DOHH2 (cell line): ENCODE data around the gene TSPAN1.

ENCODE experiments used
- H3F3A ChIP-seq: fragments of 200-600 bp; sonication (generic), shearing (Covaris generic); 2 replicates; pipeline ENCODE4 v1.6.0; 2016; ENCODE audit warnings: antibody characterized with exemption, mild to moderate bottlenecking; ENCODE audit not compliant: control insufficient read depth, insufficient read depth
- H3K27ac ChIP-seq: fragments of 200-600 bp; sonication (generic); 2 replicates; pipeline ENCODE4 v1.5.1; 2014; ENCODE audit warnings: low read depth, mild to moderate bottlenecking, low read length, moderate library complexity
- H3K27me3 ChIP-seq: fragments of 200-600 bp; sonication (generic); 2 replicates; pipeline ENCODE4 v1.6.1; 2014; ENCODE audit warnings: mild to moderate bottlenecking, low read length, mixed read lengths; ENCODE audit not compliant: control insufficient read depth
- H3K36me3 ChIP-seq: fragments of 200-600 bp; sonication (generic); 2 replicates; pipeline ENCODE4 v1.6.1; 2014; ENCODE audit warnings: mild to moderate bottlenecking, low read length, moderate library complexity, mixed read lengths; ENCODE audit not compliant: control insufficient read depth
- H3K4me1 ChIP-seq: fragments of 200-600 bp; sonication (generic); 2 replicates; pipeline ENCODE4 v1.6.1; 2014; ENCODE audit warnings: mild to moderate bottlenecking, low read length, mixed read lengths; ENCODE audit not compliant: control insufficient read depth
- H3K4me2 ChIP-seq: fragments of 200-600 bp; sonication (generic); 2 replicates; pipeline ENCODE4 v1.6.0; 2014; ENCODE audit warnings: mild to moderate bottlenecking, low read length, moderate library complexity
- H3K4me3 ChIP-seq: fragments of 200-600 bp; sonication (generic); 2 replicates; pipeline ENCODE4 v1.5.1; 2014; ENCODE audit warnings: mild to moderate bottlenecking, low read length, mixed read lengths
- H3K79me2 ChIP-seq: fragments of 200-600 bp; sonication (generic); 2 replicates; pipeline ENCODE4 v1.6.1; 2014; ENCODE audit warnings: mild to moderate bottlenecking, low read length, mixed read lengths; ENCODE audit not compliant: control insufficient read depth
- H3K9me2 ChIP-seq: fragments of 200-600 bp; sonication (generic); replicated peaks from 2 replicates; pipeline ENCODE4 v1.6.1; 2014; ENCODE audit warnings: mild to moderate bottlenecking, low read length, mixed read lengths; ENCODE audit not compliant: control insufficient read depth
- H3K9me3 ChIP-seq: fragments of 200-600 bp; sonication (generic); 2 replicates; pipeline ENCODE4 v1.6.1; 2014; ENCODE audit warnings: antibody characterized with exemption, low read length, mixed read lengths; ENCODE audit not compliant: control insufficient read depth, insufficient read depth
- H4K20me1 ChIP-seq: fragments of 200-600 bp; sonication (generic); 2 replicates; pipeline ENCODE4 v1.6.0; 2014; ENCODE audit warnings: low read depth, mild to moderate bottlenecking, antibody characterized with exemption, low read length, moderate library complexity; ENCODE audit not compliant: control insufficient read depth, insufficient read depth
- EZH2phosphoT487 ChIP-seq: fragments of 200-600 bp; sonication (generic); IDR thresholded peaks from 2 replicates; pipeline ENCODE4 v1.6.1; 2017; ENCODE audit warnings: borderline replicate concordance, mild to moderate bottlenecking, antibody characterized with exemption, low read length, moderate library complexity, mixed read lengths
- TF ChIP-seq, protein P1 (sequence below): fragments of 200-600 bp; sonication (generic); IDR thresholded peaks from one replicate; pipeline ENCODE4 v1.5.1; 2014; ENCODE audit warnings: antibody characterized with exemption, mild to moderate bottlenecking, low read depth, low read length; ENCODE audit not compliant: poor library complexity, severe bottlenecking

The TSPAN1 gene

DNA sequence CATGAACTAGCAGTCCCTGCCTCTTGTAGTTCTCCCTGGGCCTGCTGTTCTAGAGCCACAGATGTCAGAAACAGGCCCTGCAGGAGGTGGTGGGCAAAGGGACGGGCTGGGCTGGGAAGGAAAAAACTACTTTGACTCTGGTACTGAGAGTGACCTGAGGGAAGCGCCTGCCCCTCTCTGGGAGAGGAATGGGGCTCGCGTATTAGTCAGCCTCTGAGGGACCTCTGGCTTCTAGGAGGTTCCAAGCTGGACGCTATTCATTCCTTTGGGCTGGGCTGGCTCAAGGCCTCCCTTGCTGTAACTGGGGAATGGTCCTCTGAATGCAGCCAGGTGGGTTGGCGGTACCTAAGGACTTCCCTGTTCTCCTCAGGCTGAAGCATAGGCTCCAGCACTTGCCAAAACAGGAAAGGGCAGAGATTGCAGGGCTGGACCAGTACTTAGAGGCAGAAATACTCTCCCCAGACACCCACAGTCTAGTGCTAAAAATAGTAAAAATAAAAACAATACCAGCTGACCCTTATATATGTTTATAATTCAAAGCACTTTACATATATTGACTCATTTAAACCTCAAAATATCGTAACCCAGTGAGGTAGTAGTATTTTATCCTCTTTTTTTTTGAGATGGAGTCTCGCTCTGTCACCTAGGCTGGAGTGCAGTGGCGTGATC lies 16.3 kb downstream of the TSPAN1 start:
- Histone ChIP-seq H3K36me3 (peaks cover 8% of the 10 kb centered on the region; the same call in 1 of the 2 replicates), H3K27me3 (no peaks in the 10 kb centered on the region), H3F3A (no peaks in the 10 kb centered on the region), H3K9me2 (no peaks in the 10 kb centered on the region), H3K4me2 (no peak overlapping the region), H3K4me3 (no peak overlapping the region), H3K9me3 (no peaks in the 10 kb centered on the region), H4K20me1 (no peaks in the 10 kb centered on the region), H3K79me2 (no peaks in the 10 kb centered on the region), H3K27ac (no peak overlapping the region), H3K4me1 (no peaks in the 10 kb centered on the region)
- TF ChIP-seq EZH2phosphoT487: no peak
- TF ChIP-seq, protein P1, sequence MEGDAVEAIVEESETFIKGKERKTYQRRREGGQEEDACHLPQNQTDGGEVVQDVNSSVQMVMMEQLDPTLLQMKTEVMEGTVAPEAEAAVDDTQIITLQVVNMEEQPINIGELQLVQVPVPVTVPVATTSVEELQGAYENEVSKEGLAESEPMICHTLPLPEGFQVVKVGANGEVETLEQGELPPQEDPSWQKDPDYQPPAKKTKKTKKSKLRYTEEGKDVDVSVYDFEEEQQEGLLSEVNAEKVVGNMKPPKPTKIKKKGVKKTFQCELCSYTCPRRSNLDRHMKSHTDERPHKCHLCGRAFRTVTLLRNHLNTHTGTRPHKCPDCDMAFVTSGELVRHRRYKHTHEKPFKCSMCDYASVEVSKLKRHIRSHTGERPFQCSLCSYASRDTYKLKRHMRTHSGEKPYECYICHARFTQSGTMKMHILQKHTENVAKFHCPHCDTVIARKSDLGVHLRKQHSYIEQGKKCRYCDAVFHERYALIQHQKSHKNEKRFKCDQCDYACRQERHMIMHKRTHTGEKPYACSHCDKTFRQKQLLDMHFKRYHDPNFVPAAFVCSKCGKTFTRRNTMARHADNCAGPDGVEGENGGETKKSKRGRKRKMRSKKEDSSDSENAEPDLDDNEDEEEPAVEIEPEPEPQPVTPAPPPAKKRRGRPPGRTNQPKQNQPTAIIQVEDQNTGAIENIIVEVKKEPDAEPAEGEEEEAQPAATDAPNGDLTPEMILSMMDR: no peak

GRCh38 chr1:46192171-46192570 lies 17.3 kb downstream of the TSPAN1 start:
- Histone ChIP-seq H3K9me2 (no peaks in the 10 kb centered on the region), H3K79me2 (no peaks in the 10 kb centered on the region), H3K4me3 (no peak overlapping the region), H3K27ac (no peak overlapping the region), H3K4me1 (peaks cover 4% of the 10 kb centered on the region), H3K4me2 (no peak overlapping the region), H3K9me3 (no peaks in the 10 kb centered on the region), H3K36me3 (peaks cover 8% of the 10 kb centered on the region; the same call in 1 of the 2 replicates), H3K27me3 (no peaks in the 10 kb centered on the region), H4K20me1 (no peaks in the 10 kb centered on the region), H3F3A (no peaks in the 10 kb centered on the region)
- no peak for TF ChIP-seq EZH2phosphoT487
- TF ChIP-seq, protein P1: no peak

- Histone ChIP-seq H4K20me1 (no peaks in the 10 kb centered on the region), H3K79me2 (peaks cover 5% of the 10 kb centered on the region), H3K27me3 (no peaks in the 10 kb centered on the region), H3K4me2 (no peak overlapping the region), H3K4me3 (no peak overlapping the region), H3F3A (no peaks in the 10 kb centered on the region), H3K4me1 (peaks cover 13% of the 10 kb centered on the region), H3K9me2 (no peaks in the 10 kb centered on the region), H3K36me3 (peaks cover 8% of the 10 kb centered on the region; the same call in 1 of the 2 replicates), H3K27ac (no peak overlapping the region), H3K9me3 (no peaks in the 10 kb centered on the region)
- TF ChIP-seq EZH2phosphoT487: no peak
- TF ChIP-seq, protein P1: no peak
These were observed 18.4 kb downstream of the TSPAN1 start for GRCh38 chr1:46193285-46193684.
